Measurements from ENCODE around the gene DTHD1. TPM values are rescaled to one million over a fixed set of nuclear protein-coding genes. Genes with fewer than 3 reads are reported as not detected.

DTHD1 gene
- total RNA-seq, 2 donors from 2014 or later = 12.1 to 12.9 TPM

DNA sequence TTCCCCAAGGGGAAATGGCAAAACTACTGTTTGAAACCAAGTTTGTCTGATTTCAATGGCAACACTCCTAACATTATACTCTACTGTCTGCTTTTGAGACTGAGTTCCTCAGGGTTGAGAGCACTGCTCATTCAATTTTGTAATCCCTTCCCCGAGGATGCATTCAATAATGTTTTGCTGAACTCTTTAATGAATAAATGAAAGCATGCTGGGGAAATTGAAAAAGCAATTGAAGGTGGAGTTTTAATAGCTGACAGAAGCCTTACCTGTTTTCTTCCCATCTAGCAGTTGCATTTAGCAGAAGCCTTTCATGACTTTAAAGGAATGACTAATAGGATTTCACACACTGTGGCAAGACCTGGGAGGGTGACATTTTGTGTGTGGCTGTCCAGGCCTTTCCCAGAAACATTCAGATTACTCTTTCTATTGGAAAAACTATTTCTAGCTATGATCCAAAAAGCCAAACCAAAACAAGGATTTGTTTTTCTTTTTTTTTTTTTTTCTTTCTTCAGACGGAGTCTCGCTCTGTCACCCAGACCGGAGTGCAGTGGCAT is 45.1 kb downstream of the DTHD1 start:
- ATAC-seq (no peak), DNase-seq (ENCODE audit: low spot score) (no peak)
- Mint-ChIP-seq H3K4me1 (ENCODE audit: low read depth in 2 of 2) (peaks cover 58 to 74% of the 10 kb centered on the region in 2 donors), H3K36me3 (peaks cover 11% of the 10 kb centered on the region), H3K27ac (peak overlapping the region; percentile 91 to 93), H3K4me3 (peak overlapping the region; percentile 41), H3K9me3 (peaks cover 3% of the 10 kb centered on the region), H3K27me3 (no peaks in the 10 kb centered on the region)

DNA sequence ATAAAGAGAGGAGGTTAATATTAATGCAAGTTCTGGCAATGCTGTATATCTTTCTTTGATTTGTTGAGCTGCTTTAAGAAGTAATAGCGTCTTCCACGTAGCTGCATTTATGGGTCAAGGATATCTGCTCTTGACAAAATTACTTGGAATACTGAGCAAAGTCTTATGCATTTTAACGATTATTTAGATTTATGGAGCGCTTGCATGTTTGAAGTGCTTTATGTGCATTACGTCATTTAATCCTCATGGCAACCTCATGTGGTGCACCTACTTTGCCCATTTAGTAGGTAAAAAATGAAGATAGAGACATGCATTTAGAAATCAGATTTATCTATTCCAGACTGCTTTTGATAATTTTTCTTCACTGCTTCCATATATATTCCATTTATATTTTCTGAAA is 46.0 kb downstream of the DTHD1 start:
- Mint-ChIP-seq H3K4me1 (ENCODE audit: low read depth in 2 of 2) (peaks cover 52 to 68% of the 10 kb centered on the region in 2 donors), H3K9me3 (peaks cover 3% of the 10 kb centered on the region), H3K36me3 (peaks cover 5% of the 10 kb centered on the region), H3K27ac (peak overlapping the region; percentile 91 to 93), H3K27me3 (no peaks in the 10 kb centered on the region), H3K4me3 (no peak overlapping the region)
- no peak for ATAC-seq
- no peak for DNase-seq (ENCODE audit: low spot score)

DNA sequence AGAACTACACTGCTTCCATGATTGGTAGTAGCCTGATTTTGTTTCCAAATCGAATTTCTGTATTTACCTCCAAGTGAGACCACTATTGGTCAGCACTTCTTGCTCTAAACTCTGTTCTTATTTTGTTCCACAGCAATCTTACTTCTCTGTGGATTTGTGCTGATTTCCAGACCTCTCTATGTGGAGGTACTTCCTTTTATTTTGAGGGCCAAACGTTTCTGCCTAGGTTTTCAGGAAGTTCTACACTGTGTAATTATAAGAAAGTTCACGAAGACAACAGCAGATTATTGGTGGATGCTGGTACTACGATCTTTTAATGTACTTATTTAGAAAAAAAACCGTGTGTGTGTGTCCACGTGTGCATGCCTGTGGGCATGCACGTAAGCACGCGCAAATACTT is 46.7 kb downstream of the DTHD1 start:
- DNase-seq (ENCODE audit: low spot score) = no peak
- Mint-ChIP-seq H3K4me3 (peak overlapping the region; percentile 9), H3K9me3 (peaks cover 3% of the 10 kb centered on the region), H3K27ac (peak overlapping the region in 1 of 2 donors; percentile 93), H3K27me3 (no peaks in the 10 kb centered on the region), H3K36me3 (peaks cover 5% of the 10 kb centered on the region), H3K4me1 (ENCODE audit: low read depth in 2 of 2) (peaks cover 49 to 68% of the 10 kb centered on the region in 2 donors)
- no peak for ATAC-seq

DNA sequence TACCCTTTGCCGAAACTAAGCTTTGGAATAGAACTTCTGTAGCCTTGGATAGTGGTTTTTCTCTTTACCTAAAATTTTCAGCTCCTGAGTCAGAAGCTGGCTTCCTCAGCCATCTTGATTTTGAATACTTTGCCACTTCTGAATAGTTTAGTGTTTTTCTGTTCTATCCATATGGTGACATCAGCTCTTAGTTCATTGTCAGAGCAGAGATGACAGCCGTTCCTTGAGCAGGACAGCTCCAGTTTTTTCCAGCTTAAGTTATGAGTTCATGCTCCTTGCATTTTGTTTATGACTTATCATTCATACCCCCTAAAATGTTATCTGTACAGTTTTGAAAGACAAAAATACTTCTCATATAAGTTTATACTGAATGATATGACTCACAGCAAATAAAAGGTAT is 47.8 kb downstream of the DTHD1 start:
- Mint-ChIP-seq H3K4me3 (no peak overlapping the region), H3K27me3 (no peaks in the 10 kb centered on the region), H3K27ac (peak overlapping the region in 1 of 2 donors; percentile 93), H3K9me3 (peaks cover 3% of the 10 kb centered on the region), H3K4me1 (ENCODE audit: low read depth in 2 of 2) (peaks cover 44 to 62% of the 10 kb centered on the region in 2 donors), H3K36me3 (peaks cover 5% of the 10 kb centered on the region)
- ATAC-seq (no peak), DNase-seq (ENCODE audit: low spot score) (no peak)

DNA sequence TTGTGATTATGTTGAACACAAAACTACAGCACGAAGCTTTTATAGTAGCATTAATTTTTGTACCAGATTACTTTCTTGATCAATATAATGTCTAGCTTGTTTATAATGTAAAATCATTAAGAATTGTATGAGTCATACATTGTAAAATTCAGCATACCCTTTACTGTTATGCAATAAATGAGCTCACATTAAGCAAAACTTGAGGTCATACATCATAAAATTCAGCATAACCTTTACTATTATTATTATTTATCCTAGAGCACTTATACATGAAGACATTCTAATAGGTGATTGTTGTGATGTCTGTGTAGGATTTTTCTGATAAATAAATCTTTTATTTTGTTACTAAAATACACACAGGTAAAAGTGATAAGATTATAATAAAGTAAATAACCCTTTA is 49.4 kb downstream of the DTHD1 start:
- Mint-ChIP-seq H3K4me1 (ENCODE audit: low read depth in 2 of 2) (peaks cover 32 to 51% of the 10 kb centered on the region in 2 donors), H3K27ac (peak overlapping the region in 1 of 2 donors; percentile 23), H3K27me3 (no peaks in the 10 kb centered on the region), H3K36me3 (no peaks in the 10 kb centered on the region), H3K4me3 (no peak overlapping the region), H3K9me3 (no peaks in the 10 kb centered on the region)
- ATAC-seq = no peak
- no peak for DNase-seq (ENCODE audit: low spot score)

DNA sequence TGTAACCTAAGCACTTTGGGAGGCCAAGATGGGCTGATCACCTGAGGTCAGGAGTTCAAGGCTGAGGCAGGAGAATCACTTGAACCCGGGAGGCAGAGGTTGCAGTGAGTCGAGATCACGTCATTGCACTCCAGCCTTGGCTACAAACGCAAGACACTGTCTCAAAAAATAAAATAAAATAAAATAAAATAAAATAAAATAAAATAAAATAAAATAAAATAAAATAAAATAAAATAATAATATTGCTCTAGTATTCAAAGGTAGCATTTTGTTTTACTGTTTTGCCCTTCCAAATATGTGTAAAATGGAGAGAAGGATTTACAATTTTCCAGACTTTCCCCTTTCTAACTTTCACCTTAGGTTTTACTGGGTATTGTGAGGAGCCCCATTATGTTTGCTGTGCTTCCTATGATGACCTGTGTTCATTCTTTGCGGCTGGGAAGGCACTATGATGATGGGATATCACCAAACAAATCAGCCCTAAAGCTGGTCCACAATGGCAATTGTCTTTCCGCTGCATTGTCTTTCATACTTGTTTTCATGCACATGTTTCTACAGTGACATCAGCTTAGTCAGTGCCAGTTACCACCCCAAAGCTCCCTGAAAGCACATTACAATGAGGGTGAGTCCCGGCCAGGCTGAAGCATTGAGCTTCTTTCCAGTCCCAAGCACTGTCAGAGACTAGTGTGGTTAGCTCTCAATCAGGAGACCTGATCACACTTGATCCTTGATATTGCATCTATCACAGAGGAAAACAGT is 50.8 kb downstream of the DTHD1 start:
- Mint-ChIP-seq H3K4me3 (peak overlapping the region; percentile 66), H3K4me1 (ENCODE audit: low read depth in 2 of 2) (peaks cover 41 to 55% of the 10 kb centered on the region in 2 donors), H3K36me3 (peaks cover 6% of the 10 kb centered on the region), H3K27me3 (no peaks in the 10 kb centered on the region), H3K9me3 (no peaks in the 10 kb centered on the region), H3K27ac (peak overlapping the region; percentile 71 to 89)
- DNase-seq (ENCODE audit: low spot score) = no peak
- peak; percentile 32 to 59 for ATAC-seq

DNA sequence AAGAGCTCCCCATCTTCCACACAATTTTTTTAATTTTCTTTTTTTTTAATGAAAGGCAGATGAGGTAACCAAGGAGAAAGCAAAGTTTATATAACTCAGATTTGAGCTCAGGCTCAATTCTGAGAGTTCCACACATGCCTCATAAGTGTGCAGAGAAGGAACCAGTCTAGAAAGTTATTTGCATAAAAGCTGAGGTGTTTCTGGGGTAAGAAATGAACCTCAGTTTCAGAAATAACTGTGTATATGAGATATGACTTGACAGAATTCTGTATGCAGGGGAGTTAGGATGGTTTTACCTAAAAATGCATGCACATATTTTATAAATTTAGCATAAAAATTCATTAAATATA is 51.3 kb downstream of the DTHD1 start:
- H3K4me3 Mint-ChIP-seq = peak overlapping the region; percentile 66
- DNase-seq (ENCODE audit: low spot score) (no peak), ATAC-seq (peak; percentile 73 to 87)
- H3K36me3 Mint-ChIP-seq = peaks cover 6% of the 10 kb centered on the region
- H3K27ac Mint-ChIP-seq = peak overlapping the region; percentile 71 to 89
- no peaks in the 10 kb centered on the region for H3K27me3 Mint-ChIP-seq
- H3K4me1 Mint-ChIP-seq (ENCODE audit: low read depth in 2 of 2) = peaks cover 41 to 56% of the 10 kb centered on the region in 2 donors
- H3K9me3 Mint-ChIP-seq = no peaks in the 10 kb centered on the region

DNA sequence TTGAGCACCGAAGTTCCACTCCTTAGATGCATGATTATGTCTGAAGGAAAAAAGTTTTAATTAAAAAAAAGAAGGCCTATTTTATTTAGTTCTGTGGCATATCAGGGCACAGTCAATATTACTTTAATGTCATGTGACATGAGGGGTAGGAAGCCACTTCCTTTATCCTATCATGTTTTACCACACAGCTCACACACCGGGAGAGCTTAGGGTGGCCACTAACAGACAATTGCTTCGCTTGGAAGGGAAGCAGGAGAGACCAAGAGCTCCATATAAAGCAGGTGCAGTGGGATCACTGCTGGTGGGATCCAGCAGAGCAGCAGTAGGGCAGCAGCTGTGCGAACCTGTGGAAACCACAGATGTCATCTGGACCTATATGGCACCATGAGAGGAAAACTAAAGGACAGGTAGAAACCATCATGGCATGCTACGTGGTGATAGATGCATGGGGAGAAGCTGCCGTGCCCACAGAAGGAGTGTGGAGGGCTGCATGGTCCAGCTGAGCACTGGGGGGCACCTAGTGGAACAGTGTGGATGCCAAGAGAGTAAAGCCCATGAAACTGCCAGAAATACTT is 52.0 kb downstream of the DTHD1 start:
- Mint-ChIP-seq H3K36me3 (peaks cover 6% of the 10 kb centered on the region), H3K27me3 (no peaks in the 10 kb centered on the region), H3K9me3 (no peaks in the 10 kb centered on the region), H3K4me3 (peak overlapping the region; percentile 54), H3K4me1 (ENCODE audit: low read depth in 2 of 2) (peaks cover 40 to 55% of the 10 kb centered on the region in 2 donors), H3K27ac (peak overlapping the region; percentile 84 to 89)
- DNase-seq (ENCODE audit: low spot score) (no peak), ATAC-seq (peak in 1 of 2 donors; percentile 31)

DNA sequence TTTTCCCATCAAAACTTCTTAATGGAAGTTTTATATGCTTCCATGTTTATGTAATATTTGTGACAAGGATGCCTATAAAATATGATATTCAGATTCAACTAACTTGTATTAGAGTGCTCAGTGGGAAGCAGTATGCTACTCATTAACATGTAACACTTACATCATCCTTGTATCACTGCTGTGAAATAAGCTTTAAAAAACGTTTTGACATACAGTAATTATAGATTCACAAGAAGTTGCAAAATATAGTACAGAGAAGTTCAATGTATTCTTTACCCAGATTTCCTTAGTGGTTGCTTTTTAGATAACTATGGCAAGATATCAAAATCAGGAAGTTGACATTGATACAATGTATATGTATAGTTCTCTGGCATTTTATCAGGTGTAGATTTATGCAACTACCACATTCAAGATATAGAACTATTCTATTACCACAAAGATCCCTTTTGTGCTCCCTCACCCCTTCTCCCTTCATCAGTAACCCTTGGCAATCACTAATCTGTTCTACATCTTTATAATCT is 56.3 kb downstream of the DTHD1 start:
- H3K4me1 Mint-ChIP-seq (ENCODE audit: low read depth in 2 of 2) = peaks cover 25 to 38% of the 10 kb centered on the region in 2 donors
- no peak for DNase-seq (ENCODE audit: low spot score)
- peak; percentile 61 to 73 for ATAC-seq
- H3K27ac Mint-ChIP-seq = peak overlapping the region; percentile 61 to 81
- H3K9me3 Mint-ChIP-seq = no peaks in the 10 kb centered on the region
- H3K27me3 Mint-ChIP-seq = no peaks in the 10 kb centered on the region
- peak overlapping the region; percentile 46 for H3K4me3 Mint-ChIP-seq
- H3K36me3 Mint-ChIP-seq = peaks cover 6% of the 10 kb centered on the region

DNA sequence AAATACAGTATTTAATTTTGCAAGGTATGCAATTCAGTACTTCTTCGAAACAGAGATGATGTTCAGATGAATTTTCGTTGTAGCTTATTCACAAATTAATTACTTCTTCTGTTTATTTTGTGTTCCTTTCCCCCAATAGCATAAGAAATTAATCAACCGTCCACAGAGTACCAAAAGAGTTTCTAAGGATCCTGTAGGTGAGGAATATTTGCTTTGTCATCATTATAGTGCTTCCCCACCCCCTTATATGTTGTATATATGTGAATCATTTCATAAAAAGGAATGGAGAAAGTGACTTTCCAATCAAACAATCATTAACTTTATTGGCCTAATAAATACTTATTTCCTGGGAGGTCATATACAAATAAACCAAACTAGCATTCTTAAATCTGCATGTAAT is 57.6 kb downstream of the DTHD1 start:
- no peak overlapping the region for H3K27ac Mint-ChIP-seq
- no peak overlapping the region for H3K4me3 Mint-ChIP-seq
- ATAC-seq (no peak), DNase-seq (ENCODE audit: low spot score) (no peak)
- H3K27me3 Mint-ChIP-seq = no peaks in the 10 kb centered on the region
- no peaks in the 10 kb centered on the region for H3K9me3 Mint-ChIP-seq
- peaks cover 6% of the 10 kb centered on the region for H3K36me3 Mint-ChIP-seq
- peaks cover 18 to 30% of the 10 kb centered on the region in 2 donors for H3K4me1 Mint-ChIP-seq (ENCODE audit: low read depth in 2 of 2)

DNA sequence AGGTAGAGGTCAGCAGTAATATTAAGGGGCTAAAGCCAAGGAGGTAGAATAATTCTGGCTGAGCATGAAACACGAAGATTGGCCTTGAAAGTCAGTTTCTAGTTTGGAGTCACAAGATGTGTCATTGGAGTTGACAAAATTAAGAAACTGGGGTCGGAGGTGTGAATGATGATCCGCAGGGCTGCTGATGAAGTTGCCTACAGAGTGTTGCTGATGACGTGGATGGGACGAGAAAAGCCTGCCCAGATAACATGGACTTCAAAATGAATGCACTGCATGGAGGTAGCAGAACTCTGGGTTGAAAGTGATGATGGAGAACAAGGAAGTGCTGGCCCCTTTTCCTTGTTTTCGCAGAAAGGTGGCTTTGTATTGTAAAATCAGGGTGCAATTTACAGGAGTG is 60.5 kb downstream of the DTHD1 start:
- Mint-ChIP-seq H3K27me3 (no peaks in the 10 kb centered on the region), H3K27ac (no peak overlapping the region), H3K4me1 (ENCODE audit: low read depth in 2 of 2) (peaks cover 15 to 22% of the 10 kb centered on the region in 2 donors), H3K9me3 (no peaks in the 10 kb centered on the region), H3K4me3 (no peak overlapping the region), H3K36me3 (peaks cover 8% of the 10 kb centered on the region)
- no peak for DNase-seq (ENCODE audit: low spot score)
- peak in 1 of 2 donors; percentile 54 for ATAC-seq

DNA sequence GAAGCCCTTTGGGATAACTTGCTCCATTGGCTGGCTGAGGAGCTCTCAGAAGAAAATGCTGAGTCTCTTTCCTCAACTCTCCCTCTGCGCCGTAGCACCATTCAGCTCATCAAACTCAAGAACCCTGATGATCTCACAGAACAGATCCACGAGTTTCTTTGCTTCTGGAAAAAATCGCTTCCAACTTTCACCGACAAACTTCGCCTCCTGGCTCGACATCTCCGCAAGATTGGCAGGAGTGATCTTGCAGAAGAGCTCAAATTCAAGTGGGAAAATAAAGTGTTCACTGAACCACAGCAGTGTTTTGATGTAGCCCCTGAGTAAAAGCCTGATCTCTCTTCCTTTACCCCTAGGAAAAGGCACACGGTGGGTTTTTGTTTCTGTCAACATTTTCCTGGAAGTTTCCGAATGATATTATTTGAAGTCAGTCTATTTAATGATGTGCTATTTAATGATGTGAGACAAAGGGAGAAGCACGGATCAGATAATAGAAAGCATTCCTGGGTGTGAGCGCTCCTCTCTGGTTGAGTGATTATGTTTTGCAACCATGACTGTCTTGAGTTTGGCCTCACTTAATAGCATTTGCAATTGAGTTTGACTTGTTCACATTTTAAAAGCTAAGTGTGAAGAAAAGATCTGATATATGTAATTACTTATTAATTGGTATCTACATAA is 62.2 kb downstream of the DTHD1 start:
- no peaks in the 10 kb centered on the region for H3K9me3 Mint-ChIP-seq
- no peaks in the 10 kb centered on the region for H3K27me3 Mint-ChIP-seq
- DNase-seq (ENCODE audit: low spot score) (no peak), ATAC-seq (no peak)
- H3K4me3 Mint-ChIP-seq = no peak overlapping the region
- peaks cover 12 to 14% of the 10 kb centered on the region in 2 donors for H3K4me1 Mint-ChIP-seq (ENCODE audit: low read depth in 2 of 2)
- peak overlapping the region in 1 of 2 donors; percentile 4 for H3K27ac Mint-ChIP-seq
- peaks cover 7% of the 10 kb centered on the region for H3K36me3 Mint-ChIP-seq

DNA sequence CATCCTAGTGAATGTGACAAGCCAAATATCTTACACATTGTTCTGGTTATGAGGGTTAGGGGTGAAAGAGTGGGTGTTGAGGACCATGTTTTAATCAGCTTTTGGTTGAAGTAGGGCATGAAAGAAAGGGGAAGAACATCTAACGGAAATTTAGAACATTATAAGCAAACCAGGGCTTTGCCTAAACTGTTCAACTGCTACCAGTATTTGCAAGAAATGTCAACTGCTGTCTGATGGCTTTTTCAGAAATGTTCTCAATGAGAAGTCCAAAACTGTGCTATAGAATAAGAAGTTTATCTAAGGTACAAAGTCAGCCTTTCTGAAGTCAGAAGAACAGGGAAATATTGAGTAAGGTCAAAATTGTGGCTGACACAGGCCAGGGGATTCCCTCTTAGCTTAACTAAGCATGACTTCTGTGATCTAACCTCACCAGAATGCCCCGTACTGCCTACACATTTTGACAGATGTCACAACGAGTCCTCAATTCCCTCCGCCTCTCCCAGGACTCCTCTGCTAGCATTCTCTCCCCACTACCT is 67.1 kb downstream of the DTHD1 start:
- H3K27me3 Mint-ChIP-seq = no peaks in the 10 kb centered on the region
- DNase-seq (ENCODE audit: low spot score) = peak; percentile 79
- peaks cover 7% of the 10 kb centered on the region for H3K36me3 Mint-ChIP-seq
- H3K27ac Mint-ChIP-seq = peak overlapping the region; percentile 80 to 90
- no peaks in the 10 kb centered on the region for H3K9me3 Mint-ChIP-seq
- peaks cover 37 to 39% of the 10 kb centered on the region in 2 donors for H3K4me1 Mint-ChIP-seq (ENCODE audit: low read depth in 2 of 2)
- H3K4me3 Mint-ChIP-seq = peak overlapping the region; percentile 26
- ATAC-seq = peak; percentile 93 to 94
